Endothelial cell of umbilical vein (primary cell): ENCODE results near the gene COQ5. TPM values are rescaled to one million over a fixed set of nuclear protein-coding genes. Genes with fewer than 3 reads are reported as not detected.

ENCODE experiments used
- BruUV-seq: library from RNA; stranded (reverse); fragments of 400-500 nt; replicated peaks from 2 replicates; lab custom pipeline; 2021; lab: Mats Ljungman, UMichigan
- CTCF ChIA-PET: fragments of 300-600, 350-600 bp; sonication (Branson Sonifier 250); formaldehyde crosslinking; loops from one replicate; lab custom pipeline; 2021; ENCODE audit warnings: antibody characterized with exemption, inconsistent platforms; lab: Charles Lee
- POLR2A ChIA-PET: fragments of 300-600, 350-600 bp; sonication (Branson Sonifier 250); formaldehyde crosslinking; loops from one replicate; lab custom pipeline; 2021; ENCODE audit warnings: antibody characterized with exemption, inconsistent platforms; lab: Charles Lee
- DNase-seq: peaks from one replicate; pipeline ENCODE4 v3.0.0-alpha.2; 2011; ENCODE audit warnings: low read depth, low spot score
- FAIRE-seq: peaks from 2 replicates; lab custom pipeline; 2011; peaks lifted over from hg19 to GRCh38; lab: Jason Lieb, UNC
- H2AFZ ChIP-seq: 2 replicates; pipeline ENCODE4 v1.6.0; 2012; ENCODE audit warnings: low read depth, low read length, control low read depth, inconsistent platforms
- H3K27ac ChIP-seq: 2 replicates; pipeline ENCODE4 v1.5.1; 2011; ENCODE audit warnings: low read depth, mild to moderate bottlenecking, control low read depth, low read length, moderate library complexity; ENCODE audit not compliant: insufficient read depth
- H3K27me3 ChIP-seq, 2 experiments: 2 replicates each; pipeline versions ENCODE4 v1.6.0 to v1.6.1; 2011; ENCODE audit warnings: low read length in 2 of 2, mixed read lengths in 1 of 2; ENCODE audit not compliant: control insufficient read depth in 2 of 2, insufficient read depth in 2 of 2
- H3K36me3 ChIP-seq, 2 experiments: 2 replicates in 1 of 2; 3 replicates in 1 of 2; pipeline ENCODE4 v1.5.1; 2011; ENCODE audit warnings: low read length in 2 of 2, mild to moderate bottlenecking in 1 of 2, moderate library complexity in 1 of 2; ENCODE audit not compliant: control insufficient read depth in 2 of 2, insufficient read depth in 2 of 2; ENCODE audit errors: extremely low read depth in 1 of 2
- H3K4me1 ChIP-seq: 3 replicates; pipeline ENCODE4 v1.5.1; 2011; ENCODE audit warnings: mild to moderate bottlenecking, low read length; ENCODE audit not compliant: control insufficient read depth, insufficient read depth; ENCODE audit errors: extremely low read depth
- H3K4me2 ChIP-seq: 2 replicates; pipeline ENCODE4 v1.6.1; 2011; ENCODE audit warnings: low read length, control low read depth, mixed read lengths; ENCODE audit not compliant: insufficient read depth
- H3K4me3 ChIP-seq, 3 experiments: fragments of 200-600 bp in 1 of 3; sonication (generic), shearing (Covaris generic) in 1 of 3; replicated peaks in 1 of 3; 2 replicates each; pipeline ENCODE4 v1.5.1; 2011 to 2016; ENCODE audit warnings: control low read depth in 3 of 3, low read length in 3 of 3, mild to moderate bottlenecking in 2 of 3, inconsistent platforms in 1 of 3, low read depth in 1 of 3, moderate library complexity in 1 of 3; ENCODE audit not compliant: insufficient read depth in 1 of 3
- H3K79me2 ChIP-seq: 2 replicates; pipeline ENCODE4 v1.6.0; 2012; ENCODE audit warnings: low read length, inconsistent platforms; ENCODE audit not compliant: control insufficient read depth, insufficient read depth
- H3K9ac ChIP-seq: replicated peaks from 2 replicates; pipeline ENCODE3; 2011; ENCODE audit warnings: low read length, control low read depth; ENCODE audit not compliant: insufficient read depth; ENCODE audit errors: extremely low read depth
- H3K9me1 ChIP-seq: replicated peaks from 3 replicates; pipeline ENCODE4 v1.6.0; 2011; ENCODE audit warnings: mild to moderate bottlenecking, low read length; ENCODE audit not compliant: control insufficient read depth, insufficient read depth; ENCODE audit errors: extremely low read depth
- H3K9me3 ChIP-seq: replicated peaks from 2 replicates; pipeline ENCODE4 v1.5.1; 2012; ENCODE audit warnings: low read length, inconsistent platforms; ENCODE audit not compliant: control insufficient read depth, insufficient read depth
- H4K20me1 ChIP-seq: replicated peaks from 2 replicates; pipeline ENCODE3; 2011; ENCODE audit warnings: mild to moderate bottlenecking, low read length; ENCODE audit not compliant: control insufficient read depth, insufficient read depth; ENCODE audit errors: extremely low read depth
- CTCF ChIP-seq, 2 donors: IDR thresholded peaks; 1 replicate in 1 of 2; 2 replicates in 1 of 2; pipeline ENCODE4 v1.5.1; 2011; ENCODE audit warnings: low read length in 2 of 2, mild to moderate bottlenecking in 2 of 2, moderate library complexity in 2 of 2, control low read depth in 1 of 2, inconsistent platforms in 1 of 2, low read depth in 1 of 2; ENCODE audit not compliant: insufficient read depth in 1 of 2; ENCODE audit errors: extremely low read depth in 1 of 2
- EZH2 ChIP-seq: IDR thresholded peaks from 2 replicates; pipeline ENCODE4 v1.6.1; 2012; ENCODE audit warnings: borderline replicate concordance, low read depth, mild to moderate bottlenecking, moderate library complexity, low read length, inconsistent platforms; ENCODE audit not compliant: severe bottlenecking
- FOS ChIP-seq: IDR thresholded peaks from 2 replicates; pipeline ENCODE4 v1.6.1; 2011; ENCODE audit warnings: mild to moderate bottlenecking, low read length, moderate library complexity, borderline replicate concordance; ENCODE audit not compliant: insufficient read depth
- GATA2 ChIP-seq: IDR thresholded peaks from 2 replicates; pipeline ENCODE4 v1.7.0; 2011; ENCODE audit warnings: low read depth, mild to moderate bottlenecking, moderate library complexity, mixed read lengths, low read length; ENCODE audit not compliant: insufficient read length, insufficient read depth
- JUN ChIP-seq: IDR thresholded peaks from 2 replicates; pipeline ENCODE4 v1.6.1; 2011; ENCODE audit warnings: borderline replicate concordance, low read depth; ENCODE audit not compliant: insufficient read length, insufficient read depth
- MYC ChIP-seq: IDR thresholded peaks from one replicate; pipeline ENCODE4 v1.6.1; 2011; ENCODE audit warnings: mild to moderate bottlenecking, low read depth, low read length
- POLR2A ChIP-seq: IDR thresholded peaks from 2 replicates; pipeline ENCODE4 v1.6.1; 2012; ENCODE audit warnings: low read depth, mild to moderate bottlenecking, control low read depth, low read length
- POLR2AphosphoS5 ChIP-seq: IDR thresholded peaks from 2 replicates; pipeline ENCODE4 v1.6.1; 2012; ENCODE audit warnings: low read depth, mild to moderate bottlenecking, control low read depth, low read length, moderate library complexity; ENCODE audit not compliant: insufficient read depth
- dilution Hi-C: fragments of 300-500 bp; cut with MboI; formaldehyde crosslinking; loops from one replicate; pipeline ENCODE4 v1.15.0; 2019; ENCODE audit warnings: low sequenced_read_pairs; ENCODE audit not compliant: extremely low pct_ligation_motif_present
- intact Hi-C: fragments of 100-400 bp; cut with micrococcal nuclease; formaldehyde crosslinking; loops from one replicate; pipeline ENCODE4 v1.10.0; 2022
- polyA plus RNA-seq, 4 experiments: library from polyadenylated mRNA; depleted of rRNA in 3 of 4; stranded (reverse) in 3 of 4; unstranded in 1 of 4; fragments of >200 nt; gene quantifications; 2 replicates each; pipeline versions ENCODE4 v1.2.1 to v1.2.3, GENCODE V29; 2011 to 2012; ENCODE audit warnings: missing spikeins in 1 of 4
- total RNA-seq: library from RNA; stranded (reverse); gene quantifications from 2 replicates; pipeline ENCODE4 v1.2.3, GENCODE V29; 2021

Gene COQ5
- total and polyA plus RNA-seq, 2 donors (not counting 3 experiments of a cell fraction or from before 2014, with no cell fraction given) = 19.7 to 23.7 TPM

DNA sequence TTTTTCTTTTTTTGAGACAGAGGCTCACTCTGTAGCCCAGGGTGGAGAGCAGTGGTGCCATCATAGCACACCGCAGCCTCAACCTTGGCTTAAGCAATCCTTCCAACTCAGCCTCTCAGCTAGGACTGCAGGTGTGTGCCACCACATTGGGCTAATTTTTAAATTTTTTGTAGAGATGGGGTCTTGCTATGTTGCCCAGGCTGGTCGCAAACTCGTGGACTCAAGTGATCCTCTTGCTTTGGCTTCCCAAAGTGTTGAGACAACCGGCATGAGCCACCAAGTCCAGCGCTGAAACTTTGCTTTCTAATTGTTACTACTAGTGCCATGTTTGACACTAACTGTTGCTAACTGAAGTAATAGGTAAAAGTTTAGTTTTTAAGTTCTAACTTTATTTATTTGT is 13.2 kb upstream of the COQ5 start:
- intact Hi-C loops (no loop called here), dilution Hi-C loops (no loop called here)
- Histone ChIP-seq H3K27me3 (no peaks in the 10 kb centered on the region), H3K9ac (no peak overlapping the region), H4K20me1 (peaks cover 12% of the 10 kb centered on the region), H3K9me3 (no peaks in the 10 kb centered on the region), H3K4me2 (no peak overlapping the region), H3K9me1 (no peaks in the 10 kb centered on the region), H3K36me3 (peaks cover 2 to 10% of the 10 kb centered on the region in 2 experiments), H3K27ac (no peak overlapping the region), H3K4me3 (no peak overlapping the region), H3K4me1 (peaks cover 45% of the 10 kb centered on the region), H2AFZ (no peak overlapping the region), H3K79me2 (peaks cover 94% of the 10 kb centered on the region)
- DNase-seq (no peak), FAIRE-seq (no peak)
- CTCF ChIA-PET = no interaction called here
- POLR2A ChIA-PET = no interaction called here
- no peak for TF ChIP-seq FOS
- no peak for TF ChIP-seq POLR2AphosphoS5
- TF ChIP-seq CTCF (IDR thresholded peaks at IDR 0.05; ENCODE audit: extremely low read depth in 1 of 2, insufficient read depth in 1 of 2, low read depth in 1 of 2, low read length in 2 of 2) = no peak
- no peak for TF ChIP-seq MYC
- no peak for TF ChIP-seq POLR2A
- no peak for TF ChIP-seq JUN
- no peak for TF ChIP-seq EZH2
- TF ChIP-seq GATA2 = no peak
- no TSS peak for BruUV-seq
